Calu3 (cell line): Measurements from ENCODE around the gene DAGLB. TPM values are rescaled to one million over a fixed set of nuclear protein-coding genes. Genes with fewer than 3 reads are reported as not detected.

Experiments used
- BruUV-seq: library from RNA; stranded (reverse); fragments of 400-500 nt; replicated peaks from 2 replicates; lab custom pipeline; 2021; lab: Mats Ljungman, UMichigan
- CTCF ChIA-PET: fragments of 300-600 bp; sonication (Branson Sonifier 250); formaldehyde crosslinking; loops from one replicate; lab custom pipeline; 2022; ENCODE audit warnings: antibody characterized with exemption; lab: Charles Lee
- DNase-seq: peaks from one replicate; pipeline ENCODE4 v3.0.0; 2022
- H3K27ac Mint-ChIP-seq: one replicate; pipeline ENCODE4 v1.8.0; 2022; ENCODE audit warnings: mixed read lengths; ENCODE audit not compliant: unreplicated experiment
- H3K27me3 Mint-ChIP-seq: one replicate; pipeline ENCODE4 v1.8.0; 2022; ENCODE audit warnings: mixed read lengths; ENCODE audit not compliant: unreplicated experiment
- H3K36me3 Mint-ChIP-seq: one replicate; pipeline ENCODE4 v1.8.0; 2022; ENCODE audit warnings: mild to moderate bottlenecking, moderate library complexity, mixed read lengths; ENCODE audit not compliant: insufficient read depth, unreplicated experiment
- H3K4me1 Mint-ChIP-seq: one replicate; pipeline ENCODE4 v1.8.0; 2022; ENCODE audit warnings: mild to moderate bottlenecking, low read depth, mixed read lengths; ENCODE audit not compliant: unreplicated experiment
- H3K4me3 Mint-ChIP-seq: one replicate; pipeline ENCODE4 v1.8.0; 2022; ENCODE audit warnings: mild to moderate bottlenecking, low read depth, moderate library complexity, mixed read lengths; ENCODE audit not compliant: unreplicated experiment
- H3K9me3 Mint-ChIP-seq: one replicate; pipeline ENCODE4 v1.8.0; 2022; ENCODE audit warnings: low read depth, mixed read lengths; ENCODE audit not compliant: unreplicated experiment
- intact Hi-C: fragments of 100-400 bp; cut with micrococcal nuclease; formaldehyde crosslinking; loops from one replicate; pipeline ENCODE4 v1.10.0; 2022; ENCODE audit not compliant: unreplicated experiment
- total RNA-seq: library from RNA; stranded (reverse); gene quantifications from 2 replicates; pipeline ENCODE4 v1.2.3, GENCODE V29; 2022
- TF ChIP-seq, protein P1 (sequence below): fragments of 200-600 bp; IDR thresholded peaks from one replicate; pipeline ENCODE4 v1.8.0; 2022; ENCODE audit warnings: antibody characterized with exemption; ENCODE audit not compliant: unreplicated experiment

The DAGLB gene
- total RNA-seq, 1 experiment from 2014 or later = 36.8 TPM

DNA sequence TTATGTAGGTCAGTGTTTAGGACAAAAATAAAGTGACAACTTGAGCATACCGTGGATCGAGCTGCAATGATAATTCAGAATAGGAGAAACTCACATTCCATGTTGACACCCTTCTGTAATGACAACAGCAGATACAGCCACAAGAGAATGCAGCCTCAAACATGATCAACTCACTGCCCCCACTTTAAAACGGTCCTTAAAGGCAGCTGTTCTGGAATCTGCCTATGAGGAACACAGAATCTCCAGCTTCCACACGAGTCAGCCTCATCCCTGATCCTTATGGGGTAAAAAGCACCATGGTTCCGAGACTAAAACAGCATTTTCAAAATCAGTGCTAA, 32.5 kb upstream of the DAGLB start:
- Mint-ChIP-seq H3K27me3 (no peaks in the 10 kb centered on the region), H3K4me3 (no peak overlapping the region), H3K36me3 (peaks cover 88% of the 10 kb centered on the region), H3K9me3 (no peaks in the 10 kb centered on the region), H3K27ac (peak overlapping the region; percentile 1), H3K4me1 (peaks cover 67% of the 10 kb centered on the region)
- CTCF ChIA-PET = interaction anchor here (0.6 kb wide), 1 partner anchor 346 kb away, joined by 7 read pairs; no protein-coding TSS in a partner anchor
- DNase-seq = no peak
- TF ChIP-seq, protein P1, sequence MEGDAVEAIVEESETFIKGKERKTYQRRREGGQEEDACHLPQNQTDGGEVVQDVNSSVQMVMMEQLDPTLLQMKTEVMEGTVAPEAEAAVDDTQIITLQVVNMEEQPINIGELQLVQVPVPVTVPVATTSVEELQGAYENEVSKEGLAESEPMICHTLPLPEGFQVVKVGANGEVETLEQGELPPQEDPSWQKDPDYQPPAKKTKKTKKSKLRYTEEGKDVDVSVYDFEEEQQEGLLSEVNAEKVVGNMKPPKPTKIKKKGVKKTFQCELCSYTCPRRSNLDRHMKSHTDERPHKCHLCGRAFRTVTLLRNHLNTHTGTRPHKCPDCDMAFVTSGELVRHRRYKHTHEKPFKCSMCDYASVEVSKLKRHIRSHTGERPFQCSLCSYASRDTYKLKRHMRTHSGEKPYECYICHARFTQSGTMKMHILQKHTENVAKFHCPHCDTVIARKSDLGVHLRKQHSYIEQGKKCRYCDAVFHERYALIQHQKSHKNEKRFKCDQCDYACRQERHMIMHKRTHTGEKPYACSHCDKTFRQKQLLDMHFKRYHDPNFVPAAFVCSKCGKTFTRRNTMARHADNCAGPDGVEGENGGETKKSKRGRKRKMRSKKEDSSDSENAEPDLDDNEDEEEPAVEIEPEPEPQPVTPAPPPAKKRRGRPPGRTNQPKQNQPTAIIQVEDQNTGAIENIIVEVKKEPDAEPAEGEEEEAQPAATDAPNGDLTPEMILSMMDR = no peak
- intact Hi-C loops = no loop called here
- no TSS peak for BruUV-seq

DNA sequence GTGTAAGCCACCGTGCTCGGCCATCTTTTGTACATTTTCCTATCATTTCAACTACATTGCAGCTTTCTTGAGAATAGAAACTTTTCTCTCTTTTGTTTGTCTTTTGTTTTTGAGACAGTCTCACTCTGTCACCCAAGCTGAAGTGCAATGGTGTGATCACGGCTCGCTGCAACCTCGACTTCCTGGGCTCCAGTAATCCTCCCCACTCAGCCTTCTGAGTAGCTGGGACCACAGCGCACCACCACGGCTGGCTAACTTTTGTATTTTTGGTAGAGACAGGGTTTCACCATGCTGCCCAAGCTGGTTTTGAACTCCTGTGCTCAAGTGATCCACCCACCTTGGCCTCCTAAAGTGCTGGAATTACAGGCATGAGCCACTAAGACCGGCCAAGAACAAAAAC, 31.3 kb upstream of the DAGLB start:
- Mint-ChIP-seq H3K27ac (no peak overlapping the region), H3K4me1 (peaks cover 55% of the 10 kb centered on the region), H3K4me3 (no peak overlapping the region), H3K9me3 (no peaks in the 10 kb centered on the region), H3K36me3 (peaks cover 86% of the 10 kb centered on the region), H3K27me3 (no peaks in the 10 kb centered on the region)
- TF ChIP-seq, protein P1 = no peak
- no TSS peak for BruUV-seq
- no peak for DNase-seq
- CTCF ChIA-PET = interaction anchor here (0.5 kb wide), 1 partner anchor 392 kb away, joined by 3 read pairs; no protein-coding TSS in a partner anchor
- intact Hi-C loops = no loop called here

DNA sequence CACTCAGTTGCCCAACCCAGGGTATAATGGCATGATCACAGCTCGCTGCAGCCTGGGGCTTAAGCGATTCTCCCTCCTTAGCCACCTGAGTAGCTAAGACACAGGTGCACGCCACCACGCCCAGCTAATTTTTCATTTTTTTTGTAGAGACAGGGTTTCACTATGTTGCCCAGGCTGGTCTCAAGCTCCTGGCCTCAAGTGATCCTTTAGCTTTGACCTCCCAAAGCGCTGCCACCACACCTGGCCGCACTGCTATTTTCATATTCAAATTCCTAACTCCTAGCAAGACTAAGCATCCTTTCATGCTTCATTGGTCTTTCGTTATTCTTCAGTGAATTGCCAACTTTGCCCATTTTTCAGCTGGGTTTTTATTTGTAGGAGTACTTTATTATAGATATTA, 30.4 kb upstream of the DAGLB start:
- TF ChIP-seq, protein P1 = no peak
- H3K4me3 Mint-ChIP-seq = no peak overlapping the region
- H3K9me3 Mint-ChIP-seq = no peaks in the 10 kb centered on the region
- no TSS peak for BruUV-seq
- no peaks in the 10 kb centered on the region for H3K27me3 Mint-ChIP-seq
- H3K4me1 Mint-ChIP-seq = peaks cover 55% of the 10 kb centered on the region
- no peak for DNase-seq
- peaks cover 85% of the 10 kb centered on the region for H3K36me3 Mint-ChIP-seq
- intact Hi-C loops = no loop called here
- CTCF ChIA-PET = no interaction called here
- no peak overlapping the region for H3K27ac Mint-ChIP-seq

DNA sequence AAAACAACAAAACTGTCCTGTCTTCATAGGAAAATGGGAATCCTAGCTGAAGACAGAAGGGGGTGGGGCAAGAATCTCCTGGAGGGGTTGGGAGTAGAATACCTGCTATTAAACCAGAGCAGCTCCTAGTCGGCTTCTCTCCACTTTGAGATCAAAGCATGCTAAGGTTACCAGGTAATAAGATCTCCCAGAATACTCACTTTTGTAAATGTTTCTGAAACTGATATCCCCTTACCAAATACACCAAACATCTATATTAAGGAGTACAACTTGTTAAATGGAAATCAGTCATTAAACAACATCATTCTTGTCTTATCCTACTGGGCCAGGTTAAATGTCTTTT, 29.5 kb upstream of the DAGLB start:
- H3K4me3 Mint-ChIP-seq = no peak overlapping the region
- intact Hi-C loops = no loop called here
- H3K9me3 Mint-ChIP-seq = no peaks in the 10 kb centered on the region
- H3K27me3 Mint-ChIP-seq = no peaks in the 10 kb centered on the region
- no TSS peak for BruUV-seq
- DNase-seq = no peak
- H3K4me1 Mint-ChIP-seq = peaks cover 55% of the 10 kb centered on the region
- CTCF ChIA-PET = no interaction called here
- H3K36me3 Mint-ChIP-seq = peaks cover 81% of the 10 kb centered on the region
- TF ChIP-seq, protein P1 = no peak
- no peak overlapping the region for H3K27ac Mint-ChIP-seq
